SU-DHL-6 (cell line): ENCODE measurements around the gene SPRED3.

ENCODE experiments used
- H2AFZ ChIP-seq: fragments of 200-600 bp; sonication (generic); 2 replicates; pipeline ENCODE4 v1.6.1; 2014; ENCODE audit warnings: low read depth, mild to moderate bottlenecking, moderate library complexity, mixed read lengths, antibody characterized with exemption, low read length; ENCODE audit not compliant: severe bottlenecking
- H3F3A ChIP-seq: fragments of 200-600 bp; shearing (Covaris generic); 2 replicates; pipeline ENCODE4 v1.6.0; 2016; ENCODE audit warnings: antibody characterized with exemption, mild to moderate bottlenecking; ENCODE audit not compliant: insufficient read depth
- H3K27ac ChIP-seq: fragments of 200-600 bp; sonication (generic); 2 replicates; pipeline ENCODE4 v1.5.1; 2016; ENCODE audit warnings: low read depth, mild to moderate bottlenecking, low read length, moderate library complexity, mixed read lengths
- H3K27me3 ChIP-seq: fragments of 200-600 bp; sonication (generic), shearing (Covaris generic); 2 replicates; pipeline ENCODE4 v1.6.0; 2014; ENCODE audit warnings: mild to moderate bottlenecking, low read length
- H3K36me3 ChIP-seq: fragments of 200-600 bp; sonication (generic); 2 replicates; pipeline ENCODE4 v1.6.1; 2014; ENCODE audit warnings: mild to moderate bottlenecking, low read length, mixed read lengths
- H3K4me2 ChIP-seq: fragments of 300-600, 200-600 bp; shearing (Covaris generic), sonication (generic); 2 replicates; pipeline ENCODE4 v1.6.0; 2014; ENCODE audit warnings: low read length, low read depth, mild to moderate bottlenecking; ENCODE audit not compliant: poor library complexity, severe bottlenecking
- H3K4me3 ChIP-seq: fragments of 200-600 bp; sonication (generic); 2 replicates; pipeline ENCODE4 v1.5.1; 2014; ENCODE audit warnings: antibody characterized with exemption, low read length, mild to moderate bottlenecking, mixed read lengths; ENCODE audit not compliant: insufficient read depth, poor library complexity, severe bottlenecking
- H3K79me2 ChIP-seq: fragments of 200-600 bp; sonication (generic); 2 replicates; pipeline ENCODE4 v1.6.1; 2014; ENCODE audit warnings: mild to moderate bottlenecking, low read length, moderate library complexity; ENCODE audit not compliant: insufficient read depth
- H3K9ac ChIP-seq: fragments of 200-600 bp; sonication (generic); 2 replicates; pipeline ENCODE4 v1.7.0; 2014; ENCODE audit warnings: mild to moderate bottlenecking, low read length
- H3K9me2 ChIP-seq: fragments of 200-600 bp; sonication (generic); replicated peaks from 2 replicates; pipeline ENCODE4 v1.6.1; 2014; ENCODE audit warnings: low read length; ENCODE audit not compliant: insufficient read depth
- H3K9me3 ChIP-seq: fragments of 200-600 bp; sonication (generic); 2 replicates; pipeline ENCODE4 v1.6.1; 2014; ENCODE audit warnings: low read length, mixed read lengths; ENCODE audit not compliant: insufficient read depth
- H4K20me1 ChIP-seq: fragments of 200-600 bp; sonication (generic); 2 replicates; pipeline ENCODE4 v1.6.1; 2014; ENCODE audit warnings: low read depth, mild to moderate bottlenecking, antibody characterized with exemption, low read length, moderate library complexity, mixed read lengths
- CTCF ChIP-seq: fragments of 200-600 bp; sonication (generic); IDR thresholded peaks from one replicate; pipeline ENCODE4 v1.5.1; 2017; ENCODE audit warnings: antibody characterized with exemption, mild to moderate bottlenecking, low read length, moderate library complexity; ENCODE audit not compliant: insufficient read depth, poor library complexity, severe bottlenecking
- EZH2phosphoT487 ChIP-seq: fragments of 200-600 bp; sonication (generic), shearing (Covaris generic); conservative IDR thresholded peaks from 2 replicates; pipeline ENCODE4 v1.6.1; 2018; ENCODE audit warnings: mild to moderate bottlenecking, antibody characterized with exemption, low read length, moderate library complexity, mixed read lengths

SPRED3 gene

GRCh38 chr19:38386300-38386970 lies 2.1 kb upstream of the SPRED3 start:
- Histone ChIP-seq H3K36me3 (no peaks in the 10 kb centered on the region), H3K79me2 (no peaks in the 10 kb centered on the region), H3K9ac (no peak overlapping the region), H3K27me3 (no peaks in the 10 kb centered on the region), H3K9me2 (no peaks in the 10 kb centered on the region), H3K4me3 (no peak overlapping the region), H3K4me2 (no peak overlapping the region), H4K20me1 (no peaks in the 10 kb centered on the region), H3F3A (no peaks in the 10 kb centered on the region), H2AFZ (no peak overlapping the region), H3K9me3 (no peaks in the 10 kb centered on the region), H3K27ac (no peak overlapping the region)
- no peak for TF ChIP-seq CTCF
- TF ChIP-seq EZH2phosphoT487 = no peak

- peak overlapping the region; percentile 43 for H3K4me3 ChIP-seq
Observed at GRCh38 chr19:38386971-38387549, 1.4 kb upstream of the SPRED3 start.

GRCh38 chr19:38387550-38388348 lies 748 bp upstream of the SPRED3 start, which contains the start of gene GGN:
TSS of gene GGN (minus strand) at chr19:38388034. CDS start at chr19:38387261, 773 bp downstream.
- Histone ChIP-seq H4K20me1 (no peaks in the 10 kb centered on the region), H3K9ac (peak within 1 kb of the TSS; percentile 11; the same call in 1 of the 2 replicates), H3K36me3 (no peaks in the 10 kb centered on the region), H3K9me2 (no peaks in the 10 kb centered on the region), H3K4me3 (peak within 1 kb of the TSS; percentile 43), H3K27me3 (no peaks in the 10 kb centered on the region), H3F3A (no peaks in the 10 kb centered on the region), H3K27ac (no peak within 1 kb of the TSS), H3K79me2 (no peaks in the 10 kb centered on the region), H3K4me2 (peak within 1 kb of the TSS; percentile 59), H2AFZ (no peak within 1 kb of the TSS), H3K9me3 (no peaks in the 10 kb centered on the region)
- TF ChIP-seq EZH2phosphoT487 (no peak), CTCF (no peak)

More at GRCh38 chr19:38386971-38387549, 1.4 kb upstream of the SPRED3 start:
- H3K79me2 ChIP-seq = no peaks in the 10 kb centered on the region
- no peaks in the 10 kb centered on the region for H3K27me3 ChIP-seq
- no peaks in the 10 kb centered on the region for H3K36me3 ChIP-seq
- no peak overlapping the region for H3K27ac ChIP-seq
- H4K20me1 ChIP-seq = no peaks in the 10 kb centered on the region
- peak overlapping the region; percentile 59 for H3K4me2 ChIP-seq
- no peaks in the 10 kb centered on the region for H3K9me2 ChIP-seq
- no peaks in the 10 kb centered on the region for H3K9me3 ChIP-seq
- TF ChIP-seq CTCF = no peak
- no peak for TF ChIP-seq EZH2phosphoT487
- H3F3A ChIP-seq = no peaks in the 10 kb centered on the region
- H3K9ac ChIP-seq = no peak overlapping the region
- H2AFZ ChIP-seq = no peak overlapping the region
